Gastroesophageal sphincter (tissue), 2 donors: ENCODE results near the gene NOL4L.

Source experiments
- POLR2A ChIP-seq, 2 donors: fragments of 450-650 bp; IDR thresholded peaks; one replicate each; pipeline ENCODE4 v1.6.1; 2017; ENCODE audit warnings: antibody characterized with exemption in 2 of 2, mild to moderate bottlenecking in 2 of 2, moderate library complexity in 1 of 2
- POLR2AphosphoS5 ChIP-seq: sonication (generic); formaldehyde crosslinking; IDR thresholded peaks from one replicate; pipeline ENCODE4 v1.6.1; 2017; ENCODE audit warnings: antibody characterized with exemption

DNA sequence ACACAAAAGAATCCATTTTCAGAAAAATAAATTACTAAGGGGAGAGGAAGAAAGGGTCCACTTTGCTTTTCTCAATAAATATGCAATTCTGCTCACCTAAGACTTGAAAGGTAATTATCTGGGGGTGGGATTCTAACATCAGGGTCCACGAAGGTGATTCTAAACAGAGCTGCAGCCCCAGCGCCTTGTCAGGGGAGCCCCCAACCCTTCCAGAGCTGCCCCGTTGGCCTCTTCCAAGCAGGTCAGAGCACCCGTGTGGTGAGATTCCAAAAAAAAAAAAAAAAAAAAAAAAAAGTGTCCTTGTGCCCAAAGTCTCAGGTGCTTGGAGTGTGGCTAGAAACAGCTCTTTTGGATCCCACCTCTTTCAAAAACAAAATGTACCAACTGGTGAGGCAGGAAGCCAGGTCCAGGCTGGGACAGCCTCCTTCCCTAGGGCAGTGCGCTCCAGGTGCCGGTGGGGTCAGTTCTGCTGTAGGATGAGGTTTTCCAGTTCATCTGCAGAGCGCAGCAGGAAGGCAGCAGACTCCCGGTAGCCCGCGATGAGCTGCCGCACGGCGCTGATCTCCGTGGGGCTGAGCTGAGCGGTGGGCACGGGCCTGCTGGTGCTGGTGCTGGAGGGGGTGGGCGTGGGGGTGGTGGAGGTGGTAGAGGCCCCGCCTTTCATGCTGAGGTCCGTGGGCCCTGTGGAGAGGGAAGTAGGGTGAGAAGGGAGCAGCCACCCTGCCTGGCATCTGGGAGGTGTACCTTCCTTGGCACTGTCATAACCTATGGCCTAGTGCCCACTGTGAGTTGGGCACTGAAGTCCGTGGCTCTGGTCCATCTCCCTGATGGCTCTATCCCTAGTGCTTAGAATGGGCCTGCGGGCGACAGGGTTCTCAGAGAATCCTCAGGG lies 137.8 kb downstream of the NOL4L start:
- TF ChIP-seq POLR2A (IDR thresholded peaks at IDR 0.05) = no peak
- TF ChIP-seq POLR2AphosphoS5 = no peak
